HS-27A (cell line): Measurements from ENCODE around the gene TWSG1.
"Not testable (repeated sequence)": the region's sequence is repeated elsewhere in the genome, so short reads cannot be mapped to it uniquely, and the experiment has no call there.

Experiments used
- DNase-seq: peaks from one replicate; pipeline ENCODE4 v3.0.0-alpha.2; 2012; ENCODE audit warnings: low read depth, missing footprints

Gene TWSG1

DNA sequence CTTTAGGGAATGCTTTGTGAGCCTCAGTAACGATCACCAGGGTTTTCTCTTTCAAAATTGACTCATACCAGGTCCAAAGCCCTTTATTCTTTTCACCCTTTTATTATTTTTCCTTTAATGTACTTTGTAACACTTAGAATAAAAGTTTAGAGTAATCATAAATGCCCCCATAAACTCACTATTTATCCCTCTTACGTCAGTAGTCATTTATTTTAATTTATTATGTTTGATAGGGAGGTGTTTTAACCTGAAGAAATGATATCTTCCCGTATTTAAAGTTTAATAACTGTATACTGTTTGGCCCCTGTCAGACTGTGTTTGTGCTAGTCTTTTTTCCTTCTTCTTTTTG, 1.1 kb downstream of the TWSG1 start:
- DNase-seq: no peak

GRCh38 chr18:9336827-9337226, 2.3 kb downstream of the TWSG1 start:
- no peak for DNase-seq

- DNase-seq: no peak
Measured at GRCh38 chr18:9337873-9338272, 3.3 kb downstream of the TWSG1 start.

DNA sequence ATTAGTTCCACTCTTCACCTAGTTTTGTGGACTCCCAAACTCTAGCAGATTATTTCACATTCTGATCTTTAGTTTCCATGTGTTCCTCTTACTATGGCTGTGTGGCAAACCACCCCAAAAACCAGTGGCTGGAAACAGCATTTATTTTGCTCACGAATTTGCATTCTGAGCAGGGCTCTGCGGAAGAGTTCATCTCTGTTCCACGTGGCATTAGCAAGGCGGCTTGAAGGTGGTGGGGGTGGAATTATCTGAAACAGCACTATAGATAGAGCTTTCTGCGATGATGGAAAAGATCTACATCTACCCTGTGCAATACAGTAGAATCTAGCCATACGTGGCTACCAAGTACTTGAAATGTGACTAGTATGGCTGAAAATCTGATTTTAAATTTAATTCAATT, 5.9 kb downstream of the TWSG1 start:
- DNase-seq: no peak

DNA sequence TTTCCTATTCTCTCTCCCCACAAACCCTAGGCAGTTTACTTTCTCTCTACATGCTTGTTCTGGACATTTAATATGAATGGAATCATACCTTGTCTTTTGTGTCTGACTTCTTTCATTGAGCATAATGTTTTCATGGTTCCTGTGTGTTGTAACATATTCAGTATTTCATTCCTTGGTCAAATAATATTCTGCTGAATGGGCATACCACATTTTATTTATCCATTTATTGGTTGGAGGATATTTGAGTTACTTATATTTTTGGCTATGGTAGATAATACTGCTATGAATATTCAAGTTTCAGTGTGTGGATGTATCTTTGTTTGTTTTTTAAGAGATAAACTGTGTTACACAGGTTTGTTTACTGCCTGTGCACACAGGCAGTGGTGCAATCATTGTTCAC, 9.0 kb downstream of the TWSG1 start:
- no peak for DNase-seq

DNA sequence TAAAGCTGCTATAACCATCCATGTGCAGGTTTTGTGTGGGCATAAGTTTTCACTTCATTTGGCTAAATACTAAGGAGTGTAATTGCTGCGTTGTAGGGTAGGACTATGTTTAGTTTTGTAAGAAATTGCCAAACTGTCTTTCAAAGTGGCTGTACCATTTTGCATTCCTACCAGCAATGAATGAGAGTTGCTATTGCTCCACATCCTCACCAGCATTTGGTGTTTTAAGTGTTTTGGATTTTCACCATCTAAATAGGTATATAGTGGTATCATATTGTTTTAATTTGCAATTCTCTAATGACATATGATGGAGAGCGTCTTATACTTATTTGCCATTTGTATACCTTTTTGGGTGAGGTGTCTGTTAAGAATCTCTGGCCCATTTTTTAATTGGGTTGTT, 12.2 kb downstream of the TWSG1 start:
- DNase-seq: no peak

DNA sequence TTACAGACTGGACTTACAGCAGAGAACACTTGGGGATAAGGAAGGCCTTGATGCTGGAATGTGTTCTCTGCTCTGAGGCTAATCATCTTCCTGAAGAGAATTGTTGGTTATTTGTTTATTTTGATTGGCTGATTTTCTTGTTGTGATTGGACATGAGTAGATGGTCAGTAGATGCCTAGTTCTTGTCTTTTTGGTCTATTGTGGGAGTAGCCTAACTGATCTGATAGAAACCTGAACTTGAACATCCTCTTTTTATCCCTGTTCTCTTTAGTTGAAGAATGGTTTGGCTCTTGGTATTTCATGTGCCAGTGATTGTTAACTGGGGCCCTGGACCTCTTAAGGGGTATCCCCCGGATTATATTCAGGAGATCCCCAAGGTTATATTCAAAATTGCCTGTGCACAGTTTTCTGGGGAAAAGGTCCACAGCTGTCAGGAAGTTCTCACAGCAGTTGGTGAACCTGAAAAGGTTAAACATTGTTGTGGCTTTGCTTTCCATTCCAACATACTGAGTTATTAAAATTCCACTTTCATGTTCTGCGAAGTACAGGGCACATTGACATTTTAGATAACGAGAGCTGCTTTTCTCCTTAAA, 13.6 kb downstream of the TWSG1 start:
- no peak for DNase-seq

GRCh38 chr18:9348766-9349165, 14.2 kb downstream of the TWSG1 start:
- DNase-seq: no peak

DNA sequence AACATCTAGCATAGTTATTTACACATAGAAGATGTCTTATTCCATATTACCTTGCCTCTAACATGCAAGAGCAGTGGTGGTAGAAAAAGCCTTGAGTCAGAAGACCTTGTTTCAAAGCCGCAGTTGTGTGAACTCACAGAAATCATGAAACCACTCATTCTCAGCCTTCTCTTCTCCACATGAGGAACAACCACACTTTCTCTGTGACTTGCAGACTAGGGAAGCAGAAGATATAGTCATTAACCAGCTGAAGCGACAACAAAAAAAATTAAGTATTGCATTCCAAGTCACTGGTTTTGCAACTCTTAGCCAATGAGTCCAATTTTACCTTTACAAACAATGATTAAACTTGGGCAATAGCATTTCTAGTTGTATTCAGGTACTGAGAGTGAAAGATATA, 19.0 kb downstream of the TWSG1 start:
- DNase-seq: no peak

DNA sequence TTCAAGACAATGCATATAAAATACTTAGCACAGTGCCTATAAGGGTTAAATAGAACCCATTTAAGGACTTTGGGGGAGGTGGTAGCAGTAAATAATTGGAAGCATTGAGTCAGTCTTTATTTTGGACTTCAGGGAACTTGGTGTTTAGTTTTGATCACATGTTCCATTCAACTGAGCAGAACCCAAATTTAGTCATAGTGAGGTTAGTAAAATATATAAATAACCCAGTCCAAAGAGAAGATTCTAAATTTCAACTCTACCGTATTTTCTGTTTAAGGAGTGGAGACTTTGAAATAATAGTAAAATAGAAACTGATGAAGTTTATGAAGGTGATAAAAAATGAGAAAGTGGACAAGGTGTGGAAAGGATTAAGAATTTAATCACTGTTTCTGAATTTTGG, 19.7 kb downstream of the TWSG1 start:
- no peak for DNase-seq

DNA sequence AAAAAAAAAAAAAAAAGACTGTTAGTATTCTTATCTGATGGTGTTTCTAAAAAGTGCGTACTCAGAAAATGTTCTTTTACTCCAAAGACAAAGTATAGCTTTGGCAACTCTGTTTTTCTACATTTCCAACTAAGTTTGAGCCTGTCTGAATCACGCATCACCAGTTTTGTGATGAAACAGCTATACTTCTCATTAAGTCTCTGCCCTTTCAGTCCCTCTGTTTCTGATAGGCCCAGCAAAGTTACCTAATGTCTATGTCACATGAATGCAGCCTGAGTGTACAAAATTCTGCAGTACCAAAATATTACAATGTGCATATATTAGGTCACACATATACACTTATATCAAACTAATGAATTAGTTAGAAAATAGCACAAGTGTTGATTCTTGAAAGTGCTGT, 22.4 kb downstream of the TWSG1 start:
- DNase-seq: no peak

DNA sequence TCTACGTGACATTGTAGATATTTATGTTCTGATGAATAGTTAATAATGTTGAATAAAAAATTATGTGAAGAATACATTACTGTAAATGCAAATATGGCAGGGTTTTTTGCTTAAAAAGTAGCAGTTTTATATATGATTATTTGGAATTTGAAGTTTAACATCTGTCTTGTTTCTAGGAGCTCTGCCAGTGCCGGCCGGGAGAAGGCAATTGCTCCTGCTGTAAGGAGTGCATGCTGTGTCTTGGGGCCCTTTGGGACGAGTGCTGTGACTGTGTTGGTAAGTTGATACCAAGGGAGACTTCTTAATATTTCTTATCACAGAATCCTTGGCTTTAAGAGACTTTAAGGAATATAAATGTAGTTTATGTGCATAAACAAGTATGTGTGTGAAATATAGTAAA, 25.2 kb downstream of the TWSG1 start:
- no peak for DNase-seq

DNA sequence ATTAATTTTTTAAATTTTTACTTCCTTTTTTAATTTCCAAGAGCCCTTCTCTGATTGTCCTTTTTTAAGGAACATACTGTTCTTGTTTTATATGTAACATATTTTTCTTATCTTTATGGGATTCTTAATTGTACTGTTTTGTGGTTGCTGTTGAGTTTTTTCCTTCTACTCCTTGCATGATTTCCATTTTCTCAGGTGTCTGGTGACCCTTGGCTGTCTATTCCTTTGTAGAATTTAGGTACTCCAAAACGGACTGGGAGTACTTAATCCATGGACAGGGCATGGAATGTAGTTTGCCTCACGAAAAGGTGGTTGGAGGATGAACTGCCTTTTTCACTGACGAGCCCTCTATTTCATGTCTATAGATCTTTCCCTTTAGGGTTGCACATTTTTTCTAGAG, 26.6 kb downstream of the TWSG1 start:
- DNase-seq: no peak

DNA sequence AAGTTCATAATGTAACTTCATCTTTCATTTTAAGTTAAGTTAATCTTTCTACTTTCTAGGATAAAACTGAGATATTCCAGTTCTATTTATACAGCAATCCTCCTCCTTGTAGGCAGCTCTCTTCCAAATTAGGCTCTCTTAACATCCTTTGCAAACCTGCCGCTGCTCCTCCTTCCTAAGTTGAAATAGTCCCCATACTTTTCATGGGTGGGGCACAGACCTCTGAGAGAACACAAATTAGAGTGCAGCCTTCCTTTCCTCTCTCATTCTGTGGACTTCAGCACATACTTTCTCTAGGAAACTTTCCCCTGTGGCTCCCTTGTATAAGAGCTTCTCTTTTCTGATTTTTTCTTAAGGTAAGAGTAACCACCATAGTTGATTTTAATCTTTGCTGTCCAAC, 28.3 kb downstream of the TWSG1 start:
- no peak for DNase-seq

DNA sequence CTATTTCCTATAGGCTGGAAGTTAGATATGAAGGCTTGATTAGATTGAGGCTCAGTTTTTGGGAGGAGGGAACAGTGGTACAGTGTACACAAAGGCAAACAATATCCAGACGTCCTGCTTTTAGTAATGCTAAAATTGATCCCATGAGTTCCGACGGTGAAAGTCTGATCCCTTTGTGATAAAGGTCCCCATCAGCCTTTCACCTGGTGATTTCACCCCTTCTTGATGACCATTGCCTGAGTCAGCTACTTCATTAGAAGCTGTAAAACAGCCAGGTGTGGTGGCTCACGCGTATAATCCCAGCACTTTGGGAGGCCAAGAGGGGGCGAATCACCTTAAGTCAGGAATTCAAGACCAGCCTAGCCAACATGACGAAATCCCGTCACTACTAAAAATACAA, 29.7 kb downstream of the TWSG1 start:
- DNase-seq: no peak

- DNase-seq: no peak
Measured at GRCh38 chr18:9365406-9365805, 30.8 kb downstream of the TWSG1 start.

GRCh38 chr18:9366126-9366714, 31.6 kb downstream of the TWSG1 start:
- no peak for DNase-seq

DNA sequence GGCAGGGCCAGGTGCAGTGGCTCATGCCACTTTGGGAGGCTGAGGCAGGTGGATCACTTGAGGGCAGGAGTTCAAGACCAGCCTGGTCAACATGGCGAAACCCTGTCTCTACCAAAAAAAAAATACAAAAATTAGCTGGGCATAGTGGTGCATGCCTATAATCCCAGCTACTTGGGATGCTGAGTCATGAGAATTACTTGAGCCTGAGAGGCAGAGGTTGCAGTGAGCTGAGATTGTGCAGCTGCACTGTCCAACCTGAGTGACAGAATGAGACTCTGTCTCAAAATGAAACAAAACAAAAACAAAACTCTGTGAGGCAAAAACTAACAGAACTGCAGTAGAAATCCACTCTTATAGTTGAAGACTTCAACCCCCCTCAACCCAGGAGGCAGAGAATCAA, 38.7 kb downstream of the TWSG1 start:
- not testable (repeated sequence) for DNase-seq

- DNase-seq: no peak
Measured at GRCh38 chr18:9379118-9379517, 44.5 kb downstream of the TWSG1 start.

DNA sequence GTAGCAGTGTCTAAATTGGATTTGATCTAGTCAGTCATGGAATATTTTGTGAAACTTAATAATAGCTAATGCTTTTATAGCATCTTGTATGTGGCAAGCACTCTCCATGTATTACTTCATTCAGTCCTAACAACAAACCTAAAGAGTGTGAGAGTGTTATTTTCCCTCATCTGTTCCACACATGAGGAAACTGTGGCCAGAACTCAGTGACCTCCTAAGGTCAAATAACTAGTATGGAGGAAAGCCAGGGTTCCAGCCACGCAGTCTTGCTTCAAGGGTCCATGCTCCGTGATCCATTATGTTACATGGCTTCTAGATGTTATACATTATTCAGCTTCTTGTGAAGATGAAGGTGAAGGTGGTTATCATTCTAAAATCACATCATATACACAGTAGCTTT, 45.5 kb downstream of the TWSG1 start:
- DNase-seq: no peak

- no peak for DNase-seq
Measured at GRCh38 chr18:9380621-9381395, 46.2 kb downstream of the TWSG1 start.

GRCh38 chr18:9386879-9387278, 52.3 kb downstream of the TWSG1 start:
- DNase-seq: no peak

GRCh38 chr18:9387891-9388290, 53.3 kb downstream of the TWSG1 start:
- DNase-seq: no peak

DNA sequence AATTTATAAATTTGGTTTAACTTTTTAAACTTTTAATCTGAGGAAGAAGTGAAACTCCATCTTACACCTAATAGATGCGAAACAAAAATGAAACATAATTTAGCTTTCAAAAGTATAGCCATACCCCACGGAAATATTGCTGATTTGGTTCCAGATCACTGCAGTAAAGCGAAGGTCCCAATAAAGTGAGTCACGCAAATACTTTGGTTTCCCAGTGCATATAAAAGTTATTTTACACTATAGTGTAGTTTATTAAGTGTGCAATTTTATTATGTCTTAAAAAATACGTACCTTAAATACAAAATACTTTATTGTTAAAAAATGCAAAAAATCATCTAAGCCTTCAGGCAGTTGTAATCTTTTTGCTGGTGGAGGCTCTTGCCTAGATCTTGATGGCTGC, 55.1 kb downstream of the TWSG1 start:
- DNase-seq: no peak
